Kidney (tissue), 14 donors: ENCODE data around the gene CALD1. TPM values are rescaled to one million over a fixed set of nuclear protein-coding genes. Genes with fewer than 3 reads are reported as not detected.

Source experiments
- DNase-seq, 5 donors: peaks; one replicate each; pipeline ENCODE4 v3.0.0-alpha.2; 2013 to 2020
- FAIRE-seq: peaks from 2 replicates; lab custom pipeline; 2012; peaks lifted over from hg19 to GRCh38; lab: Jason Lieb, UNC
- H3K27ac ChIP-seq, 2 donors: one replicate each; pipeline ENCODE4 v1.7.0; 2013; ENCODE audit warnings: low read depth in 2 of 2, low read length in 2 of 2, inconsistent platforms in 1 of 2
- H3K27me3 ChIP-seq: one replicate; pipeline ENCODE4 v1.7.1; 2013; ENCODE audit warnings: low read length, inconsistent platforms; ENCODE audit not compliant: control insufficient read depth, insufficient read depth
- H3K36me3 ChIP-seq, 3 donors: one replicate each; pipeline versions ENCODE4 v1.7.0 to v1.7.1; 2013; ENCODE audit warnings: low read length in 3 of 3, control low read depth in 1 of 3, inconsistent platforms in 1 of 3; ENCODE audit not compliant: insufficient read depth in 3 of 3, control insufficient read depth in 2 of 3
- H3K4me1 ChIP-seq, 3 donors: one replicate each; pipeline versions ENCODE4 v1.7.0 to v1.7.1; 2013; ENCODE audit warnings: low read length in 3 of 3, inconsistent platforms in 1 of 3, low read depth in 1 of 3; ENCODE audit not compliant: control insufficient read depth in 2 of 3, insufficient read depth in 2 of 3
- H3K4me3 ChIP-seq, 3 donors: one replicate each; pipeline versions ENCODE4 v1.7.0 to v1.8.1; 2013; ENCODE audit warnings: low read length in 3 of 3, control low read depth in 1 of 3, inconsistent platforms in 1 of 3
- H3K9ac ChIP-seq, 3 donors: one replicate each; pipeline versions ENCODE4 v1.7.0 to v1.7.1; 2013; ENCODE audit warnings: low read length in 3 of 3, control low read depth in 1 of 3, inconsistent platforms in 1 of 3
- H3K9me3 ChIP-seq, 3 donors: one replicate each; pipeline versions ENCODE4 v1.7.0 to v1.7.1; 2013; ENCODE audit warnings: low read length in 3 of 3, control low read depth in 1 of 3, inconsistent platforms in 1 of 3; ENCODE audit not compliant: control insufficient read depth in 2 of 3, insufficient read depth in 1 of 3
- intact Hi-C: fragments of 100-400 bp; cut with DNase I; formaldehyde crosslinking; loops from one replicate; pipeline ENCODE4 v1.11.1; 2022
- polyA plus RNA-seq: library from polyadenylated mRNA; stranded (reverse); fragments of 350-450 nt; fragmentation: Illumina TruSeq; extraction: RNeasy Lipid Tissue Mini Kit (QIAGEN cat#74804); gene quantifications from one replicate; pipeline ENCODE4 v1.2.3, GENCODE V29; 2014; ENCODE audit warnings: low read depth, low replicate concordance; ENCODE audit not compliant: insufficient read depth
- total RNA-seq: library from RNA; stranded (reverse); fragmentation: NEBNext Ultra II Directional; extraction: Animal tissue kit (Norgen Biotek cat#: 25700); gene quantifications from one replicate; pipeline ENCODE4 v1.2.1, GENCODE V29; 2021
- TF ChIP-seq, protein P1 (sequence below): IDR thresholded peaks from 3 replicates; pipeline ENCODE4 v1.5.1; 2012; ENCODE audit warnings: mild to moderate bottlenecking, moderate library complexity, borderline replicate concordance; ENCODE audit not compliant: insufficient read depth; ENCODE audit errors: extremely low read depth
- donor health status: control.
- donor health status: control.
- donor health status: control.
- donor health status: control.
- donor health status: control.
- donor health status: DM: yes; HTN: yes; CAD: no.
- donor health status: Normal renal cell carcinoma (clear cell type).

CALD1 gene
- total and polyA plus RNA-seq, 2 donors from 2014 or later = 72.7 to 218 TPM

DNA sequence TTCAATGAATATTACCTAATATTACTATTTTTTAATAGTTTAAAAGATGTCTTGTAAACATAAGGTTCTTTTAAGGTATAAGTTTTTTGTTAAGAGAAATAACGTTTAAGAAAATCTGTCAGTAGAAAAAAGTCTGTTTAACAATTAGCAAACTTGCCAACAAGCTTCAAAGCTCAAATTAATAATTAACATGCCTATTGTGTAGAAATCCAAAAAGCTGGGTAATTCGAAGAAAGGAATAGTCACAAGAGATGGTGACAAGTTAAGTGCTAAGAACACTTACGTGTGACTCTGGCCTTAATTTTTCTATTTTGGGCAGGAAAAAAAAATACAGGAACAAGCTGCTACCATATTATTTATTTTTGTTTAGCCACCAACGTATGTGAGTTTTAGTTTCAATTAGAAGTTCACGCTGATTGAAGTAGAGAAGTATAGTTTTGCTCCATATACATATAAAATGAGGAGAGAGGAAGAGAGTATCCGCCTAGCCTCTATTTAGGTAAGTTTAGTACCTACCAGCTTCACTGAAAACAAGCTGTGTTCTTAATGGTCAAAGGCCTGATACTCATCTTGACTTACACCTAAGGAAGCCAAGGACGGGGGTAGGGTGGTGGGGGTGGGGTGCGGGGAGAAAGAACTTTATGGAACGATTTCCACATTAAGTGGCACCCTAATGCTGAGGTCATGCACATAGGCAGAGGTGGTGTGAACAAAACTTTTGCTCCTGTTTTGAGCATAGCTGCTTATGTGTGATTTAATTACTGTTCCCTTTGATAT, 163.4 kb downstream of the CALD1 start:
- intact Hi-C loops = no loop called here
- TF ChIP-seq, protein P1, sequence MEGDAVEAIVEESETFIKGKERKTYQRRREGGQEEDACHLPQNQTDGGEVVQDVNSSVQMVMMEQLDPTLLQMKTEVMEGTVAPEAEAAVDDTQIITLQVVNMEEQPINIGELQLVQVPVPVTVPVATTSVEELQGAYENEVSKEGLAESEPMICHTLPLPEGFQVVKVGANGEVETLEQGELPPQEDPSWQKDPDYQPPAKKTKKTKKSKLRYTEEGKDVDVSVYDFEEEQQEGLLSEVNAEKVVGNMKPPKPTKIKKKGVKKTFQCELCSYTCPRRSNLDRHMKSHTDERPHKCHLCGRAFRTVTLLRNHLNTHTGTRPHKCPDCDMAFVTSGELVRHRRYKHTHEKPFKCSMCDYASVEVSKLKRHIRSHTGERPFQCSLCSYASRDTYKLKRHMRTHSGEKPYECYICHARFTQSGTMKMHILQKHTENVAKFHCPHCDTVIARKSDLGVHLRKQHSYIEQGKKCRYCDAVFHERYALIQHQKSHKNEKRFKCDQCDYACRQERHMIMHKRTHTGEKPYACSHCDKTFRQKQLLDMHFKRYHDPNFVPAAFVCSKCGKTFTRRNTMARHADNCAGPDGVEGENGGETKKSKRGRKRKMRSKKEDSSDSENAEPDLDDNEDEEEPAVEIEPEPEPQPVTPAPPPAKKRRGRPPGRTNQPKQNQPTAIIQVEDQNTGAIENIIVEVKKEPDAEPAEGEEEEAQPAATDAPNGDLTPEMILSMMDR = no peak
- Histone ChIP-seq H3K36me3 (no peaks in the 10 kb centered on the region), H3K27me3 (no peaks in the 10 kb centered on the region), H3K4me1 (peaks cover 2 to 7% (median 5%) of the 10 kb centered on the region in 3 donors), H3K4me3 (peak overlapping the region in 1 of 3 donors; percentile 32), H3K9me3 (no peaks in the 10 kb centered on the region), H3K9ac (peak overlapping the region in 1 of 3 donors; percentile 29), H3K27ac (peak overlapping the region in 1 of 2 donors; percentile 35)
- DNase-seq = peak in 2 of 5 donors; percentile 29 to 32
- peak; percentile 91 for FAIRE-seq

DNA sequence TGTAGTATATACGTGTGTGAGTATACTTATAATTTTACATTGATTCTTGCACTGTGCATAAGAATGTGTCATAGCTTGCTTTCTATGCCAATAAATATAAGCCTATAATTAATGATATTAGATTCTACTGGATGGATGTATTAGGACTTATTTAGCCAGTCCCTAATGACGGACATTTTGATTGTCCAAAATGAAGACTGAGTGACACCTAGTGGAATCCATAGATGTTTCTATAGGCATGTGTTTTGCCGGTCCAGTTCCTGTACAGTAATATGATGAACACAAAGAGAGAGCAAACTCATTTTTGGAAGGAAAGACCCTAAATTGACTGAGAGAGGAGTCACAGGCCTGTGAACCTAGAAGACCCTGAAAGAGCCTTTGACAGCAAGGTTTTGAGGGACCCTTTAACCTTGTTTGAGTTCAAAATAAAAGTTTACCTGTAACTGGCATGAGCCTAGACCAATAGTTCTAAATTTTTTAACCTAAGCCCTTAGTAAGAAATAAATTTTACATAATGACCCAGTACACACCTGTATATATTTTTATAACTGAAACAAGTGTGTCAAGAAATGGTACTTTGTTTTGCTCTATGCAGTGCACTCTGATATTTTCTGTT, 164.5 kb downstream of the CALD1 start:
- DNase-seq = peak in 2 of 5 donors; percentile 63 to 73
- H3K4me3 ChIP-seq = no peak overlapping the region
- H3K36me3 ChIP-seq = no peaks in the 10 kb centered on the region
- no peak overlapping the region for H3K27ac ChIP-seq
- TF ChIP-seq, protein P1 = peak; percentile 11
- no peak overlapping the region for H3K9ac ChIP-seq
- H3K9me3 ChIP-seq = no peaks in the 10 kb centered on the region
- intact Hi-C loops = no loop called here
- no peak for FAIRE-seq
- H3K27me3 ChIP-seq = no peaks in the 10 kb centered on the region
- H3K4me1 ChIP-seq = peaks cover 2 to 7% (median 5%) of the 10 kb centered on the region in 3 donors

DNA sequence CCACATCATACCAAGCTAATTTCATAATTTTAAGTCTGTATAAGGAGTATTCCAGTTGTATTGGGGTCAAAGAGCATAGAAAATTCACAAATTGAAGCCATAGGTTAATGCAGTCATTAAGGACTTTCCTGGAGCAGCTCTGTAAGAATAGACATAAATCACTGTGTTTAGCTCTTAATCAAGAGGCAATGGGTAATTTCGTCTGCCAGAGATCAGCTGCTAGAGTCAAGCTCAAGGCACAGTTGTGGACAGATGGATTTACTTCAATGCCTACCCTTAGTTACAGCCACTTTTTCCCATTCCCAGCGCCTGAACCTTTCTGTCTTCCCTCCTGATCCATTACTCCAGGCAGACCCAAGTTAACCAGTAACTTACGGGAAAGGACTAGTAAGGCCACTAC, 166.3 kb downstream of the CALD1 start:
- H3K4me3 ChIP-seq = no peak overlapping the region
- TF ChIP-seq, protein P1 = no peak
- DNase-seq = peak in 2 of 5 donors; percentile 11 to 44
- no peaks in the 10 kb centered on the region for H3K27me3 ChIP-seq
- H3K9me3 ChIP-seq = no peaks in the 10 kb centered on the region
- no peak overlapping the region for H3K9ac ChIP-seq
- intact Hi-C loops = no loop called here
- H3K36me3 ChIP-seq = peaks cover 0 to 6% (median 5%) of the 10 kb centered on the region in 3 donors
- H3K4me1 ChIP-seq = peaks cover 2 to 7% (median 5%) of the 10 kb centered on the region in 3 donors
- FAIRE-seq = no peak
- H3K27ac ChIP-seq = peak overlapping the region in 1 of 2 donors; percentile 33
